Mesenchymal stem cell (in vitro differentiated cells and primary cell): Measurements from ENCODE around the gene IL1RAPL1.
"Not testable (repeated sequence)": the region's sequence is repeated elsewhere in the genome, so short reads cannot be mapped to it uniquely, and the experiment has no call there.

Experiments
- DNase-seq: peaks from one replicate; pipeline ENCODE4 v3.0.0-alpha.2; 2013
- H2AFZ ChIP-seq: one replicate; pipeline ENCODE4 v1.6.1; 2013; ENCODE audit warnings: low read depth, mild to moderate bottlenecking, control low read depth, inconsistent platforms, low read length, moderate library complexity
- H2AK5ac ChIP-seq: 2 replicates; pipeline ENCODE4 v1.6.1; 2013; ENCODE audit warnings: low read length, moderate library complexity, mild to moderate bottlenecking, inconsistent platforms; ENCODE audit not compliant: severe bottlenecking
- H2BK120ac ChIP-seq: one replicate; pipeline ENCODE4 v1.6.1; 2013; ENCODE audit warnings: low read depth, mild to moderate bottlenecking, inconsistent platforms, low read length, moderate library complexity
- H2BK12ac ChIP-seq, 2 experiments: one replicate each; pipeline ENCODE4 v1.6.1; 2013; ENCODE audit warnings: inconsistent platforms in 2 of 2, low read length in 2 of 2, mild to moderate bottlenecking in 2 of 2, moderate library complexity in 2 of 2, control low read depth in 1 of 2
- H2BK15ac ChIP-seq: one replicate; pipeline ENCODE4 v1.6.1; 2013; ENCODE audit warnings: mild to moderate bottlenecking, low read depth, inconsistent platforms; ENCODE audit not compliant: poor library complexity, severe bottlenecking
- H2BK5ac ChIP-seq: 2 replicates; pipeline ENCODE4 v1.6.1; 2013; ENCODE audit warnings: low read depth, mild to moderate bottlenecking, low read length, control low read depth, inconsistent platforms; ENCODE audit not compliant: poor library complexity, severe bottlenecking
- H3K14ac ChIP-seq, 2 experiments: one replicate each; pipeline ENCODE4 v1.6.1; 2013; ENCODE audit warnings: inconsistent platforms in 2 of 2, low read length in 2 of 2, control low read depth in 1 of 2, mild to moderate bottlenecking in 1 of 2, moderate library complexity in 1 of 2
- H3K18ac ChIP-seq, 2 experiments: one replicate each; pipeline ENCODE4 v1.6.1; 2013; ENCODE audit warnings: inconsistent platforms in 2 of 2, low read length in 2 of 2, control low read depth in 1 of 2, low read depth in 1 of 2, mild to moderate bottlenecking in 1 of 2
- H3K23ac ChIP-seq, 2 experiments: one replicate each; pipeline ENCODE4 v1.6.1; 2013; ENCODE audit warnings: inconsistent platforms in 2 of 2, low read length in 2 of 2, mild to moderate bottlenecking in 2 of 2, moderate library complexity in 2 of 2, control low read depth in 1 of 2
- H3K27ac ChIP-seq: 2 replicates; pipeline ENCODE4 v1.5.1; 2013; ENCODE audit warnings: mild to moderate bottlenecking, moderate library complexity, low read length, control low read depth, inconsistent platforms; ENCODE audit not compliant: poor library complexity, severe bottlenecking
- H3K27me3 ChIP-seq, 2 experiments: 2 replicates each; pipeline versions ENCODE4 v1.6.1 to v1.7.0; 2013; ENCODE audit warnings: low read length in 2 of 2, mild to moderate bottlenecking in 2 of 2, moderate library complexity in 2 of 2, control low read depth in 1 of 2, inconsistent platforms in 1 of 2; ENCODE audit not compliant: control insufficient read depth in 1 of 2, insufficient read depth in 1 of 2
- H3K36me3 ChIP-seq, 2 experiments: 2 replicates each; pipeline versions ENCODE4 v1.6.1 to v1.7.0; 2013; ENCODE audit warnings: low read length in 2 of 2, control low read depth in 1 of 2, inconsistent platforms in 1 of 2, low read depth in 1 of 2, mild to moderate bottlenecking in 1 of 2; ENCODE audit not compliant: insufficient read depth in 2 of 2, control insufficient read depth in 1 of 2
- H3K4ac ChIP-seq, 2 experiments: one replicate each; pipeline ENCODE4 v1.6.1; 2013; ENCODE audit warnings: inconsistent platforms in 2 of 2, low read length in 2 of 2, mild to moderate bottlenecking in 2 of 2, moderate library complexity in 2 of 2, control low read depth in 1 of 2, low read depth in 1 of 2
- H3K4me1 ChIP-seq: 2 replicates; pipeline ENCODE4 v1.6.1; 2013; ENCODE audit warnings: low read depth, low read length, control low read depth; ENCODE audit not compliant: control insufficient read depth, insufficient read depth
- H3K4me2 ChIP-seq: 2 replicates; pipeline ENCODE4 v1.6.1; 2013; ENCODE audit warnings: low read length, mild to moderate bottlenecking, inconsistent platforms; ENCODE audit not compliant: poor library complexity, severe bottlenecking
- H3K4me3 ChIP-seq, 2 experiments: 2 replicates each; pipeline versions ENCODE4 v1.5.1 to v1.7.0; 2013; ENCODE audit warnings: low read length in 2 of 2, mild to moderate bottlenecking in 2 of 2, control low read depth in 1 of 2, low read depth in 1 of 2; ENCODE audit not compliant: insufficient read depth in 1 of 2
- H3K79me1 ChIP-seq: replicated peaks from 2 replicates; pipeline ENCODE4 v1.6.1; 2013; ENCODE audit warnings: mild to moderate bottlenecking, control low read depth, low read length, inconsistent platforms; ENCODE audit not compliant: poor library complexity, severe bottlenecking
- H3K9ac ChIP-seq: 2 replicates; pipeline ENCODE4 v1.7.0; 2013; ENCODE audit warnings: mild to moderate bottlenecking, low read length, moderate library complexity
- H3K9me3 ChIP-seq: 2 replicates; pipeline ENCODE4 v1.7.0; 2013; ENCODE audit warnings: mild to moderate bottlenecking, low read length; ENCODE audit not compliant: control insufficient read depth
- H4K8ac ChIP-seq: one replicate; pipeline ENCODE4 v1.6.1; 2013; ENCODE audit warnings: inconsistent platforms, mild to moderate bottlenecking, low read length, moderate library complexity
- H4K91ac ChIP-seq: one replicate; pipeline ENCODE4 v1.6.1; 2013; ENCODE audit warnings: mild to moderate bottlenecking, low read length, inconsistent platforms
- WGBS: methylation state at CpG from one replicate; pipeline ENCODE4 v1.1.7; 2013; ENCODE audit warnings: mixed read lengths; 5-methylcytosine and 5-hydroxymethylcytosine counted together

The IL1RAPL1 gene

DNA sequence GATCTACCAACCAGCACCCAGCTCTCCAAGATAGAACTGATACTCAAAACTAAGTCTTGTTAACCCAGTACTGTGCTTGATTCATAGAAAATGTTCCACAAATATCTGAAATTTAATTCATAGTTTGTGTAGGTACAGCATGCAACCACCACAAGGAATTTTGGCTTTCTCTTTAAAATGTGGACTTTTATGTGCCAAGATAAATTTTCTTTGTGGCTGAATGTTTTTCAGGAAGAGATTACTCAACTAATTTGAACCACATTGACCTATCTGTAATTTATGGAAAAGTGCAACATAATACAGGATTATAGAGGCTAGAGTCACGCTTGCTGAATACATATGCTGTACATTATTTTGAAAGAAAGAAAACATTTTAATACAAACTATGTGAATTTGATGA, 730.8 kb downstream of the IL1RAPL1 start:
- no peaks in the 10 kb centered on the region for H3K9me3 ChIP-seq
- no peaks in the 10 kb centered on the region for H3K27me3 ChIP-seq
- H3K4me3 ChIP-seq = no peak overlapping the region
- H3K18ac ChIP-seq = no peak overlapping the region
- H2BK5ac ChIP-seq = no peak overlapping the region
- H2BK12ac ChIP-seq = no peak overlapping the region
- no peaks in the 10 kb centered on the region for H3K4me1 ChIP-seq
- no peak overlapping the region for H3K27ac ChIP-seq
- DNase-seq = no peak
- H3K23ac ChIP-seq = no peak overlapping the region
- no peak overlapping the region for H3K14ac ChIP-seq
- no peaks in the 10 kb centered on the region for H3K79me1 ChIP-seq
- no CpG with 5 or more reads among the region's 1 CpG for WGBS
- H2BK15ac ChIP-seq = no peak overlapping the region
- no peak overlapping the region for H3K9ac ChIP-seq
- no peak overlapping the region for H3K4me2 ChIP-seq
- no peak overlapping the region for H4K8ac ChIP-seq
- H3K4ac ChIP-seq = no peak overlapping the region
- H3K36me3 ChIP-seq = no peaks in the 10 kb centered on the region
- no peak overlapping the region for H4K91ac ChIP-seq
- no peak overlapping the region for H2AFZ ChIP-seq
- H2BK120ac ChIP-seq = no peak overlapping the region
- no peak overlapping the region for H2AK5ac ChIP-seq

DNA sequence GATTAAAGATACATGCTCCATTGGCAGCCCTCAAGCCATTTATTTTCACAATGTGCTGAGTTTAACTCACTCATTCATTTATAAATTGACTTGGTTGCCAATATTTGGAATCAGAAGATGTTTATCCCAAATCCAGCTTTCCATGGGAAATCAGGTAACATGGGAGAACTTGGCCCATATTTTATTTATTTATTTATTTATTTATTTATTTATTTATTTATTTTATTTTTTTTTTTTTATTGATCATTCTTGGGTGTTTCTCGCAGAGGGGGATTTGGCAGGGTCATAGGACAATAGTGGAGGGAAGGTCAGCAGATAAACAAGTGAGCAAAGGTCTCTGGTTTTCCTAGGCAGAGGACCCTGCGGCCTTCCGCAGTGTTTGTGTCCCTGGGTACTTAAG, 745.2 kb downstream of the IL1RAPL1 start:
- not testable (repeated sequence) for H3K27ac ChIP-seq, H3K18ac ChIP-seq, H3K27me3 ChIP-seq, H2BK12ac ChIP-seq, H3K36me3 ChIP-seq, H3K4me1 ChIP-seq, H2BK5ac ChIP-seq, H4K91ac ChIP-seq, H4K8ac ChIP-seq, H3K4me2 ChIP-seq, H3K9me3 ChIP-seq, H3K9ac ChIP-seq, H2BK15ac ChIP-seq, H2BK120ac ChIP-seq, H2AK5ac ChIP-seq, H3K4ac ChIP-seq, H3K79me1 ChIP-seq, H3K23ac ChIP-seq, DNase-seq, H2AFZ ChIP-seq, H3K4me3 ChIP-seq, H3K14ac ChIP-seq
- WGBS = no CpG with 5 or more reads among the region's 3 CpGs

- H2AK5ac ChIP-seq, H3K4ac ChIP-seq, H3K14ac ChIP-seq, H3K18ac ChIP-seq, H3K36me3 ChIP-seq, H2BK12ac ChIP-seq, H4K91ac ChIP-seq, H3K9ac ChIP-seq, H3K27me3 ChIP-seq, H2AFZ ChIP-seq, H3K9me3 ChIP-seq, H3K4me2 ChIP-seq, H3K23ac ChIP-seq, H2BK15ac ChIP-seq, H3K4me1 ChIP-seq, H2BK5ac ChIP-seq, H2BK120ac ChIP-seq, H3K79me1 ChIP-seq, H3K4me3 ChIP-seq, H3K27ac ChIP-seq, H4K8ac ChIP-seq, DNase-seq: not testable (repeated sequence)
- WGBS = no CpG with 5 or more reads among the region's 27 CpGs
Measured at GRCh38 chrX:29333091-29333490, 745.8 kb downstream of the IL1RAPL1 start.

- no peaks in the 10 kb centered on the region for H3K36me3 ChIP-seq
- no peak overlapping the region for H3K18ac ChIP-seq
- H3K27me3 ChIP-seq = no peaks in the 10 kb centered on the region
- no peak overlapping the region for H2BK12ac ChIP-seq
- no peak overlapping the region for H2BK5ac ChIP-seq
- H3K14ac ChIP-seq = no peak overlapping the region
- no peaks in the 10 kb centered on the region for H3K4me1 ChIP-seq
- no peak overlapping the region for H2BK120ac ChIP-seq
- no peak overlapping the region for H3K9ac ChIP-seq
- H4K91ac ChIP-seq = no peak overlapping the region
- no peak overlapping the region for H2BK15ac ChIP-seq
- H4K8ac ChIP-seq = no peak overlapping the region
- no peaks in the 10 kb centered on the region for H3K79me1 ChIP-seq
- no peak overlapping the region for H2AFZ ChIP-seq
- H3K4me3 ChIP-seq = no peak overlapping the region
- H3K9me3 ChIP-seq = no peaks in the 10 kb centered on the region
- DNase-seq = no peak
- H2AK5ac ChIP-seq = no peak overlapping the region
- H3K4ac ChIP-seq = no peak overlapping the region
- no peak overlapping the region for H3K27ac ChIP-seq
- no peak overlapping the region for H3K23ac ChIP-seq
- no peak overlapping the region for H3K4me2 ChIP-seq
Measured at GRCh38 chrX:29348288-29348687, 761.0 kb downstream of the IL1RAPL1 start.
